Right hindlimb (tissue), 1 donor: Measurements from ENCODE around the gene SOX5.
"Not testable (repeated sequence)": the region's sequence is repeated elsewhere in the genome, so short reads cannot be mapped to it uniquely, and the experiment has no call there.

Experiments used
- DNase-seq: peaks from one replicate; pipeline ENCODE4 v3.0.0-alpha.2; 2018

Gene SOX5

DNA sequence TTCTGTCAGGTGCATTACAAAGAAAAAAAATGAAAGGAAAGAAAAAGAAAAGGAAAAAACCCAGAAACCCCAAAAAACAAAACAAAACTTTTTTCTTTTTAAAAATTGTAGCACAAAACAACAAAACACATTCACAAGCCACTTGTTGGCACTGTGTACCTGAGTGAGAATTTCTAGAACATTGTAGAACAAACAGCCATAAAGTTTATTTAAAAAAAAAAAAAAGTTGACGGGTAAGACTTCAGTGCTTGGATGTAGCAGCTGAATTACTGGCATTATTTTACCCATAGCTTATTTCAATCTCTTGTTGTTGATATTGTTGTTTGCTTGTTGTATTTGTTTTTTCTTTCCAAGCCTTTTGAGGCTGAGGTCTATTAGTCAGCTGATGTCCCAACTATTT is 415.8 kb downstream of the SOX5 start:
- DNase-seq = no peak

DNA sequence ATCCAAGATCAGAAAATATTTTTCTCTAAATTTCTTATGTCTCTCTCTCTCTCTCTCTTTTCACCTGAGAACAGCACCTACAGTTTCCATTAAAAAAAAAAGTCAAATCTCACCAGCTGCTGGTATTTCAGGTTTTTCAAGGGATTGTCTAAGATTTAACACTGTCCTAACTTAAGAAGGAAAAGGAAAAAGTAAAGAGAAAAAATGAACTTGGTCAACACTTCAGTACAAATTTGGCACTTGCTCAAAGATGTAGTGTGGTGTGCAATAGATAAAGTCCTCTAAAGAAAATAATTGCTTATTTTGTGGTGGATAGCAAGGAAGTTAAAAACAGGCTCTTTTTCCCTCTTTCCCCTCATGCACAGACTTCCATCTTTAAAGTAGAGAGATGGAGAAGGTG is 416.2 kb downstream of the SOX5 start:
- DNase-seq = no peak

- no peak for DNase-seq
Measured at GRCh38 chr12:23528316-23528715, 421.2 kb downstream of the SOX5 start.

- DNase-seq = no peak
Measured at GRCh38 chr12:23525450-23526072, 423.9 kb downstream of the SOX5 start.

- no peak for DNase-seq
Measured at GRCh38 chr12:23523339-23523738, 426.1 kb downstream of the SOX5 start.

- DNase-seq = not testable (repeated sequence)
Measured at GRCh38 chr12:23519444-23519843, 430.0 kb downstream of the SOX5 start.

DNA sequence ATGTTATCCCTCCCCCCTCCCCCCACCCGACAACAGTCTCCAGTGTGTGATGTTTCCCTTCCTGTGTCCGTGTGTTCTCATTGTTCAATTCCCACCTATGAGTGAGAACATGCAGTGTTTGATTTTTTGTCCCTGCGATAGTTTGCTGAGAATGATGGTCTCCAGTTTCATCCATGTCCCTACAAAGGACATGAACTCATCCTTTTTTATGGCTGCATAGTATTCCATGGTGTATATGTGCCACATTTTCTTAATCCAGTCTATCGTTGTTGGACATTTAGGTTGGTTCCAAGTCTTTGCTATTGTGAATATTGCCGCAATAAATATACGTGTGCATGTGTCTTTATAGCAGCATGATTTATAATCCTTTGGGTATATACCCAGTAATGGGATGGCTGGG is 433.7 kb downstream of the SOX5 start:
- not testable (repeated sequence) for DNase-seq

GRCh38 chr12:23510484-23510883 is 439.0 kb downstream of the SOX5 start:
- no peak for DNase-seq

DNA sequence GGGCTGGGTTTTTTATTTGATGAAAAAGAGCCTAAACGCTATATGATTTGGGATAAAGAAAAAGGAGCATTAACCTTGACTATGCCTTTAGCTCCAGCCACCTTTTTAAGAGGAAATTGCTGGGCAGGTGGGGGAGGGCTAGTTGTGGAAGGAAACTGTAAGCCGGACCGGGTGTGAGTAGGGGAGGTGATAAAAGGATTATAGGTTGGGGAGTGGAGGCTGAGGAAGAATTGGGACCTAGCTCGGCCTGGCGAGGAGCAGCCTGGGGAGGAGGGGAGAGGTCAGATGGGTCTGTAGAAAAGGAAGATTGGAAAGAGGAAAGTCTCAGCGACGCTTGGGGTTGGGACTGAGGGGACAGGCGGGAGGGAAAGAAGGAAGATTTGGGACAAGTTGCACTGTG is 439.6 kb downstream of the SOX5 start:
- DNase-seq = not testable (repeated sequence)

- not testable (repeated sequence) for DNase-seq
Measured at GRCh38 chr12:23507785-23508184, 441.7 kb downstream of the SOX5 start.

DNA sequence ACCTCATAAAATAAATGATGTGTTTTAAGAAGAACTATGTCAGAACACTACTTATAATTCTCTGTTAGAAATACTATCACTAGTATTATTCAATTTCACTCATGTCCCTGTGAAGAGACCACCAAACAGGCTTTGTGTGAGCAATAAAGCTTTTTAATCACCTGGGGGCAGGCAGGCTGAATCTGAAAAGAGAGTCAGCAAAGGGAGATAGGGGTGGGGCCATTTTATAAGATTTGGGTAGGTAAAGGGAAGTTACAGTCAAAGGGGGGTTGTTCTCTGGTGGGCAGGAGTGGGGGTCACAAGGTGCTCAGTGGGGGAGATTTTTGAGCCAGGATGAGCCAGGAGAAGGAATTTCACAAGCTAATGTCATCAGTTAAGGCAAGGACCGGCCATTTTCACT is 443.7 kb downstream of the SOX5 start:
- DNase-seq = not testable (repeated sequence)

DNA sequence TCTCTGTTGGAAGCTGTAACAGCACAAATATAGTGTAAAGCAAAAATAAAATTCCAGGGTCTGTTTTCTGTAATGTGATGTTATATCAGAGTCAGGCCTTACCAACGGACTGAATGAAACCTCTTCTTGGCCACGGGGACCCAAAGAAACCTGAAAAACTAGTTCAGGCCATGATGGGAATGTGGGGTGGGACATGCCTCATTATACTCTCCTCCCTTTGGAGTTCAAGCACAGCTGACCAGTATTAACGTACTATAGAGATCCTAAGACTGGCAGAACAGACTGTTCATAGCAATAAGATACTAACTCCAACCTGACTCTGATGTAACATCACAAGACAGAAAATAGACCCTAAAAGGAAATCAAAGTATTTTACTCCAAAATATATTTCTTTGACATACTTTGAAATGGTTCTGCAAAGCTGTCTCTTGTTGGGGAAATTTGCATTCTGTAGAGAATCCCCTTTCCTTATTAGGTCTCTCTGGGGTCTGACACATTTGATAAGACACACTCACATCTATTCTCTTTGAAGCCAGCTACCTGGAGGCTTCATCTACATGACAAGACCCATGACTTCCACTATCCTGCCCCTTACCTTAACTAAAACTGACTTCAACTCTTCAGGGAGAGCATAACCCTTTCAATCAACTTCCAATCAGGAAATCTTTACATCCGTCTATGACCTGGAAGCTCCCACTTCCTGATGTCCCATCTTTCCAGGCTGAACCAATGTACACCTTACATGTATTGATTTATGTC is 444.6 kb downstream of the SOX5 start:
- DNase-seq = no peak

DNA sequence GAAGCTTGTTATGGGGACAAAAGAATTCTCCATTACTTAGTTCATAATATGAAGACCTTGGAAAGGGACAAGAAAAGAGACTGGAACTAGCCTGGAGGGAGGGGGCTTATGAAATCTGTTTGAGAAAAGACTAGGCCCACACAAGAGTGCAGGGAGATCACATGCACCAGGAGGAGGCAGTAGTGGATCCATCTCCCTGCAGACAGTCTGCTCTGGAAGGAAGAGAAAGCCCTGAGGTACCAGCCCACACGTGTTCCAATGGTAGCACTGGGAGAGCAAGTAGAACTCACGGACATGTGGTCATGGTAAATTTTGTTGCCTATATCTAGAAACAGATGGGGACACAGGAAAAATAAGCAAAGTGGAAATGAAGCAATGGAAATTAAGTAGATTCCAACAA is 445.4 kb downstream of the SOX5 start:
- DNase-seq = no peak

DNA sequence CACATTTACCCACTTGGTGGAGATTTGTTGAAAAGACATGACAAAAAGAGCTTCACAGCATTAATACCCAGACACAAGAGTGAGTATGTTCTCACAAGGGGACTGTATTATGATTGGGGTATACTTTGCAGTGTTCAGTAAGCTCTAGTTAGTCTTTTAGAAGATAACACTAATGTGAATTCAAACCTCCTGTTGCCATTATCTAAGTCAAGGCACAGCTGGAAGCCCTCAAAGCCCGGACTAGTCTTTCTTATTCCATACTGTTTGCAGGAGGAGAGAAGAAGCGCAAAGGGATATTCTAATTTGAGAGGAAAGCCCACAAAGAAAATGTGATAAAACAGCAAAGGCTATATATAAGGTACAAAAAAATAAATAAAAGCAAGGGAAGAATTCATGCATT is 445.9 kb downstream of the SOX5 start:
- no peak for DNase-seq

- no peak for DNase-seq
Measured at GRCh38 chr12:23502259-23502658, 447.2 kb downstream of the SOX5 start.

DNA sequence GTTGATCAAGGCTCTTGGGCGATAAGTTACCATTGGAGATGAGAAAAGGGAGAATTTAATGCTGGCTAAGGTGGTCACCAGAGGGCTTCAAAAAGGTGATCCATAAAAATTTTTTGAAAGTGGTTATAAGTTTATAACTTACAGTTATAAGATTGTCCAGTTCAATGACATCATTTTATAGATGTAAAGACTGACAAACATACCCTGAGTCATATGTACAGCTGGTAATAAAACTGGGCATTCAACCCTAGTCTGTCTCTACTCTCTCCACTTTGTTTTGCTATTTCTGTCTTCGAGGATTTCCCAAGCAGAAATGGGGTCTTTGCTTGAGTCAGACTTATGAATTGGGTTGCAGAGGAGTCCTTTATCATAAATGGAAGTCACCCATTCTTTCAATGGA is 454.0 kb downstream of the SOX5 start:
- no peak for DNase-seq

DNA sequence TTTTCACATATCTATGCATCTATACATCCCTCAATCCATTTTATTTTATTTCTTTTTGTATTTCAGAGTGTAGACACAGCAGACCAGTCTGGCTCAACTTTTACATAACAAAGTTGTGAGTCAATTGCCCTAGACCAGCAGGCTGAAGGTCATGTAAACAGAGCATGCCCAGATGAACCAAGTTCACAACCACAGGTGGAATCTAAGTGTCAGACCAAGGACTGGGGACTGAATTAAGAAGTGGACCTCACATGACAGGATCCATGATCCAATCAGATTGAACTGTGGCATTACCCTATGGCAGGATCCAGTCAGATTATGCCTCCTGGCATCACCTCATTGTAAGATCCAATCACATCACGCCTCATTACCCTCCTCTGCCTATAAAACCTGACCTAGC is 455.8 kb downstream of the SOX5 start:
- no peak for DNase-seq

DNA sequence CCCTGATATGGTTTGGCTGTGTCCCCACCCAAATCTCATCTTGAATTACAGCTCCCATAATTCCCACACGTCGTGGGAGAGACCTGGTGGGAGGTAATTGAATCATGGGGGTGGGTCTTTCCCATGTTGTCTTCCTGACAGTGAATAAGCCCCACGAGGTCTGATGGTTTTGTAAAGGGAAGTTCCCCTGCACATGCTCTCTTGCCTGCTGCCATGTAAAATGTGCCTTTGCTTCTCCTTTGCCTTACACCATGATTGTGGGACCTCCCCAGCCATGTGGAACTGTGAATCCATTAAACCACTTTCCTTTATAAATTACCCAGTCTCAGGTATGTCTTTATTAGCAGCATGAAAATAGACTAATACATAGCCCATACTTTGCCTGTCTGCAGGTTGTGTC is 458.4 kb downstream of the SOX5 start:
- DNase-seq = not testable (repeated sequence)

DNA sequence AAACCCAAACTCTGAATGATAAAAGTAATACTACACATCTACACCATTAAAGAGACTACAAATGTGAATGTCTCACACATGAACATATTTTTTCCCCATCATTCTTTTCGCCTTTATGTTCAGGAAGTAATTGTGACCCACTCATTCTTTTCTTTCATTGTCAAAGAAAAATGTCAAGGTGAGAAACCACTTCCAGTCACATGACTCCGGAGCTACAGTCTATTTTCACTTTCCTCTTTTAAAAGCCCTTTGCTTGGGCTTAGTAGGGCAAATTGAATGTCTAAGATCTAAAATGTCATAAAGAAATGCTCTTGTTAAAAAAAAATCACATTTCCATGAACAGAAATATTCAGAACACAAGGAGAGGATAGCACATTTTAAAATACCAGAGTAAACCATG is 461.3 kb downstream of the SOX5 start:
- DNase-seq = no peak

GRCh38 chr12:23484238-23484637 is 465.2 kb downstream of the SOX5 start:
- no peak for DNase-seq

DNA sequence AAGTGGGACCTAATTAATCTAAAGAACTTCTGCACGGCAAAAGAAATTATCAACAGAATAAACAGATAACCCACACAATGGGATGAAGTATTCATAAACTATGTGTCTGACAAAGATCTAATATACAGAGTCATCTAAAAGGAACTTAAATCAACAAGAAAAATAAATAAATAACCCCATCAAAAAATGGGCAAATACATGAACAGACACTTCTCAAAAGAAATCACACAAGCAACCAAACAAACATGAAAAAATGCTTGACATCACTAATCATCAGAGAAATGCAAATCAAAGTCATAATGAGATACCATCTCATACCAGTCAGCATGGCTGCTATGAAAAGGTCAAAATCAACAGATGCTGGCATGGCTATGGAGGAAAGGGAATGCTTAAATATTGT is 466.9 kb downstream of the SOX5 start:
- no peak for DNase-seq
